GM12892 (cell line): Measurements from ENCODE around the gene HIF3A.

Source experiments
- POLR2A ChIP-seq: IDR thresholded peaks from 2 replicates; pipeline ENCODE4 v1.6.1; 2011; ENCODE audit warnings: low read depth, low read length, control low read depth
- POLR2AphosphoS5 ChIP-seq: IDR thresholded peaks from 2 replicates; pipeline ENCODE4 v1.6.1; 2011; ENCODE audit warnings: low read depth, low read length, control low read depth

DNA sequence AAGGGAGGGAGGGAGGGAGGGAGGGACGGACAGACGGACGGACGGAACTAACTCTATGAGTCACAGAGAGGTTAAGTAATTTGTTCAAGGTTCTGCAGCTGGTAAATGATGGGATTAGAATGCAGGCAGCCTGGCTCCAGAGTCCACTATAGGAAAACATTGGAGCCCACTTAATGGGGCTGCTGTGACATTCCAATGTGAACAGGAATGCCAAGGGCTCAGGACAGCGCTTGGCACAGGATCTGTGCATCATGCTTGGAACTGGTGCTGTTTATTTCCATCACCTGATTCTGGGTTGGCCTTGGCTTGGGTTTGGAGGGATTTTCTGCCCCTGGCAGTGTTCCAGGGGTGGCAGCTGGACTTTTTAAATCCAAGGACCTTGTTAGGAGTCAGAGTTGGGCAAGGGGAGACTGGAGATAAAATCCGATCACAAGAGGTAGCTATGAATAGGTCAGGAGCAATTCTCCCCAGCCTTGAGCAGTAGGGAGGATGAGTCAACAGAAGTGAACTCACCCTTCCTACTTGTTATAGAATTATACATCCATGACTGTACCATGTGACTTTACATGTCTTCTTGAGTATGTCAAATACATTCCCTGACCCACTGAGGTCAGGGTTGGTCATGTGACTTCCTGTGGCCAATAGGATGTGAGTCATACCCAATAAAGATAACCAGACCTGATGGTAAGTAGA, 7.8 kb upstream of the HIF3A start:
- TF ChIP-seq POLR2A: no peak
- no peak for TF ChIP-seq POLR2AphosphoS5
